ENCODE results near the gene ORAI3.

- TF ChIP-seq CTCF (IDR thresholded peaks at IDR 0.05) (no peak), POLR2AphosphoS5 (IDR thresholded peaks at IDR 0.05; ENCODE audit: low read depth, low read length) (no peak), TCF7L2 (IDR thresholded peaks at IDR 0.05; ENCODE audit: low read depth, low read length) (no peak), REST (IDR thresholded peaks at IDR 0.05; ENCODE audit: insufficient read depth in 1 of 2, low read depth in 2 of 2, low read length in 1 of 2) (no peak), SIN3A (IDR thresholded peaks at IDR 0.05; ENCODE audit: borderline replicate concordance, insufficient read depth, low read depth, low read length) (no peak)
Observed at GRCh38 chr16:30947859-30948666, 805 bp upstream of the ORAI3 start.

Data from Panc1 (cell line).